SU-DHL-6 (cell line): Measurements from ENCODE around the gene GRK6.
"Not testable (repeated sequence)": the region's sequence is repeated elsewhere in the genome, so short reads cannot be mapped to it uniquely, and the experiment has no call there.

Experiments used
- H2AFZ ChIP-seq: fragments of 200-600 bp; sonication (generic); 2 replicates; pipeline ENCODE4 v1.6.1; 2014; ENCODE audit warnings: low read depth, mild to moderate bottlenecking, moderate library complexity, mixed read lengths, antibody characterized with exemption, low read length; ENCODE audit not compliant: severe bottlenecking
- H3F3A ChIP-seq: fragments of 200-600 bp; shearing (Covaris generic); 2 replicates; pipeline ENCODE4 v1.6.0; 2016; ENCODE audit warnings: antibody characterized with exemption, mild to moderate bottlenecking; ENCODE audit not compliant: insufficient read depth
- H3K27ac ChIP-seq: fragments of 200-600 bp; sonication (generic); 2 replicates; pipeline ENCODE4 v1.5.1; 2016; ENCODE audit warnings: low read depth, mild to moderate bottlenecking, low read length, moderate library complexity, mixed read lengths
- H3K27me3 ChIP-seq: fragments of 200-600 bp; sonication (generic), shearing (Covaris generic); 2 replicates; pipeline ENCODE4 v1.6.0; 2014; ENCODE audit warnings: mild to moderate bottlenecking, low read length
- H3K36me3 ChIP-seq: fragments of 200-600 bp; sonication (generic); 2 replicates; pipeline ENCODE4 v1.6.1; 2014; ENCODE audit warnings: mild to moderate bottlenecking, low read length, mixed read lengths
- H3K4me2 ChIP-seq: fragments of 300-600, 200-600 bp; shearing (Covaris generic), sonication (generic); 2 replicates; pipeline ENCODE4 v1.6.0; 2014; ENCODE audit warnings: low read length, low read depth, mild to moderate bottlenecking; ENCODE audit not compliant: poor library complexity, severe bottlenecking
- H3K4me3 ChIP-seq: fragments of 200-600 bp; sonication (generic); 2 replicates; pipeline ENCODE4 v1.5.1; 2014; ENCODE audit warnings: antibody characterized with exemption, low read length, mild to moderate bottlenecking, mixed read lengths; ENCODE audit not compliant: insufficient read depth, poor library complexity, severe bottlenecking
- H3K79me2 ChIP-seq: fragments of 200-600 bp; sonication (generic); 2 replicates; pipeline ENCODE4 v1.6.1; 2014; ENCODE audit warnings: mild to moderate bottlenecking, low read length, moderate library complexity; ENCODE audit not compliant: insufficient read depth
- H3K9ac ChIP-seq: fragments of 200-600 bp; sonication (generic); 2 replicates; pipeline ENCODE4 v1.7.0; 2014; ENCODE audit warnings: mild to moderate bottlenecking, low read length
- H3K9me2 ChIP-seq: fragments of 200-600 bp; sonication (generic); replicated peaks from 2 replicates; pipeline ENCODE4 v1.6.1; 2014; ENCODE audit warnings: low read length; ENCODE audit not compliant: insufficient read depth
- H3K9me3 ChIP-seq: fragments of 200-600 bp; sonication (generic); 2 replicates; pipeline ENCODE4 v1.6.1; 2014; ENCODE audit warnings: low read length, mixed read lengths; ENCODE audit not compliant: insufficient read depth
- H4K20me1 ChIP-seq: fragments of 200-600 bp; sonication (generic); 2 replicates; pipeline ENCODE4 v1.6.1; 2014; ENCODE audit warnings: low read depth, mild to moderate bottlenecking, antibody characterized with exemption, low read length, moderate library complexity, mixed read lengths
- EZH2phosphoT487 ChIP-seq: fragments of 200-600 bp; sonication (generic), shearing (Covaris generic); conservative IDR thresholded peaks from 2 replicates; pipeline ENCODE4 v1.6.1; 2018; ENCODE audit warnings: mild to moderate bottlenecking, antibody characterized with exemption, low read length, moderate library complexity, mixed read lengths
- TF ChIP-seq, protein P1 (sequence below): fragments of 200-600 bp; sonication (generic); IDR thresholded peaks from one replicate; pipeline ENCODE4 v1.5.1; 2017; ENCODE audit warnings: antibody characterized with exemption, mild to moderate bottlenecking, low read length, moderate library complexity; ENCODE audit not compliant: insufficient read depth, poor library complexity, severe bottlenecking

The GRK6 gene

DNA sequence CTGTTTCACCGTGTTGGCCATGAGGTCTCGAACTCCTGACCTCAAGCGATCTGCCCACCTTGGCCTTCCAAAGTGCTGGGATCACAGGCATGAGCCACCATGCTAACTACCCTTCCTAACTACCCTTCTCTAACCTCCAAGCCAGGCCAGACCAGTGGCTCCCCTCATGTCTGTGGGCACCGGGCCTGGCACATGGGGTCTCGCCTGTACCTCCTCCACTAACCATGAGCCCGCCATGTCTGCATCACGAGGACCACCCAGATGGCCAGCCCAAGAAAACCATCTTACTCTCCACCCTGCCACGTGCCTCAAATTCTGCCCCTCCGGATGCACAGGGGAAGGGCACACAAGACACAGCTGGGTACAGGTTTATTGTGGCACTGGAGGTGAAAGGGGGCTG is 56.6 kb downstream of the GRK6 start:
- H3K9me3 ChIP-seq, result no peaks in the 10 kb centered on the region
- H3K4me2 ChIP-seq, result no peak overlapping the region
- no peaks in the 10 kb centered on the region for H3K27me3 ChIP-seq
- no peak overlapping the region for H2AFZ ChIP-seq
- H3K9ac ChIP-seq, result no peak overlapping the region
- no peaks in the 10 kb centered on the region for H3K9me2 ChIP-seq
- H3K4me3 ChIP-seq, result no peak overlapping the region
- no peaks in the 10 kb centered on the region for H3K36me3 ChIP-seq
- H3F3A ChIP-seq, result no peaks in the 10 kb centered on the region
- no peak overlapping the region for H3K27ac ChIP-seq
- H4K20me1 ChIP-seq, result no peaks in the 10 kb centered on the region
- no peaks in the 10 kb centered on the region for H3K79me2 ChIP-seq
- TF ChIP-seq, protein P1, sequence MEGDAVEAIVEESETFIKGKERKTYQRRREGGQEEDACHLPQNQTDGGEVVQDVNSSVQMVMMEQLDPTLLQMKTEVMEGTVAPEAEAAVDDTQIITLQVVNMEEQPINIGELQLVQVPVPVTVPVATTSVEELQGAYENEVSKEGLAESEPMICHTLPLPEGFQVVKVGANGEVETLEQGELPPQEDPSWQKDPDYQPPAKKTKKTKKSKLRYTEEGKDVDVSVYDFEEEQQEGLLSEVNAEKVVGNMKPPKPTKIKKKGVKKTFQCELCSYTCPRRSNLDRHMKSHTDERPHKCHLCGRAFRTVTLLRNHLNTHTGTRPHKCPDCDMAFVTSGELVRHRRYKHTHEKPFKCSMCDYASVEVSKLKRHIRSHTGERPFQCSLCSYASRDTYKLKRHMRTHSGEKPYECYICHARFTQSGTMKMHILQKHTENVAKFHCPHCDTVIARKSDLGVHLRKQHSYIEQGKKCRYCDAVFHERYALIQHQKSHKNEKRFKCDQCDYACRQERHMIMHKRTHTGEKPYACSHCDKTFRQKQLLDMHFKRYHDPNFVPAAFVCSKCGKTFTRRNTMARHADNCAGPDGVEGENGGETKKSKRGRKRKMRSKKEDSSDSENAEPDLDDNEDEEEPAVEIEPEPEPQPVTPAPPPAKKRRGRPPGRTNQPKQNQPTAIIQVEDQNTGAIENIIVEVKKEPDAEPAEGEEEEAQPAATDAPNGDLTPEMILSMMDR, result no peak
- no peak for TF ChIP-seq EZH2phosphoT487

DNA sequence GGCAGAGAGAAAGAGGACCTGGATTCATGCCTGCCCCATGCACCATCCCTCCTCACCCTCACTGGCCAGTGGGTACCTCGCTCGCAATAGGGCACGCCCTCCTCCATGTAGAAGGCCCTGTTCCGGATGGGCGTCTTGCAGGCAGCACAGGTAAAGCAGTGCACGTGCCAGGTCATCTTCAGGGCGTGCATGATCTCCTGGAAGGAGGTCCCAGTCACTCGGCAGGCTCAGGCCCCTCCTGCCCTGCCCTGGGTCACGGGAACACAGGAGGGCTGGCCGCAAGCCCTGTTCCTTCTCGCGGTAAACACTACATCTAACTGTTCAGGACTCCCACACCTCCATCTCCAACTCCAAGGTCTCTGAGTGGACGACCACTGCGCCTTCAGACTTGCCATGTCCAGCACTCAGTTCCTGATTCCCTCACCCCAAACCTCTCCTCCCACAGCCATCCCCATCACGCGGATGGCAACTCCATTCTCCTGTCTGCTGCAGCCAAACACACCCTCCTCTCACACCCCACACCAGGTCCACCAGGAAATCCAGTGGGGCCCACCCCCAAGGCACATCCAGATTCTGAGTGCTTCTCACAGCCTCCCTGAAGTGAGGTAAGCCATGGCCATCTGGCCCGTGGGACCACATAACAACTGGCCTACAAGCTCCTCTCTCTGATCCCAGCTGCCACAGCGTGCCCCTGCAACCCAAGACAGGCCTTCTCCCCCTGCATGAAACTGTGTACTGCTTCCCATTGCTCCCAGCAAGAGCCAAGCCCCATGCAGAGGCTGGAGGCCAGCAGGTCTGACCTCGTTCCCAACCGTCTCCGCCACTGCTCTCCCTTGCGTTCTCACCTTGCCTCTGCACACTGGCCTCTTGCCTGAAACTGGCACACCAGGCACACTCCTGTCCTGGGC is 57.8 kb downstream of the GRK6 start:
- Histone ChIP-seq H4K20me1 (no peaks in the 10 kb centered on the region), H3K27me3 (no peaks in the 10 kb centered on the region), H3K27ac (no peak overlapping the region), H3K79me2 (no peaks in the 10 kb centered on the region), H3K9me2 (no peaks in the 10 kb centered on the region), H3F3A (no peaks in the 10 kb centered on the region), H3K4me2 (no peak overlapping the region), H3K36me3 (no peaks in the 10 kb centered on the region), H3K4me3 (no peak overlapping the region), H3K9ac (no peak overlapping the region), H3K9me3 (no peaks in the 10 kb centered on the region), H2AFZ (no peak overlapping the region)
- TF ChIP-seq, protein P1, result no peak
- no peak for TF ChIP-seq EZH2phosphoT487

DNA sequence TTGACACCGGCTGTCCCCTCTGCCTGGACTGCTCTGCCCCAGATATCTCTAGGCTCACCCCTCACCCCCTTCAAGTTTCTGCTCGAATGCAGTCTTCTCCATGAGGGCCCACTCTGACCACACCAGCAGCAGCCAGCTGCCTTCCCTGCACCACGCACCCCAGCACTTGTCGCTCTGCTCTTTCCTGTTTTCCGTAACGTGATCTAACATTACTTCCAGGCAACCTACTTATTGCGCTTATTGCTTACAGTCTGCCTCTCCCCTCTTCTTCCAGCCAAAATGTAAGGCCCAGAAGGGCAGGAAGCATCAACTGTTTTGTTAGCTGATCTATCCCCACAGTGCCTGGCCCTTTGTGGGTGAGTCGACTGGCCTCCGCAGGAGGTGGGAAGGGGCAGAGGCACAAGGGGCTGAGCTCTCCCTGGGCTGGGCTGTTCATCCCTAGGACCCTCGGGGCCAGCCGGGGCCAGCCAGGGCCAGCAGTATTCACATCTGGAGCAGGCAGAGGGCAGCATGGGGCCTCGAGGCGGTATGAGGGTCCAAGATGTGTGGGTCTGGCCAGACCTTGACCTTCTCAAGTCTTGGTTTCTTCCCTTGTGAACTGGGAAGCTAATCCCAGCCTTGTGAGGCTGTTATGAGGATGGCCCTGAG is 58.5 kb downstream of the GRK6 start:
- Histone ChIP-seq H2AFZ (no peak overlapping the region), H3K79me2 (no peaks in the 10 kb centered on the region)

DNA sequence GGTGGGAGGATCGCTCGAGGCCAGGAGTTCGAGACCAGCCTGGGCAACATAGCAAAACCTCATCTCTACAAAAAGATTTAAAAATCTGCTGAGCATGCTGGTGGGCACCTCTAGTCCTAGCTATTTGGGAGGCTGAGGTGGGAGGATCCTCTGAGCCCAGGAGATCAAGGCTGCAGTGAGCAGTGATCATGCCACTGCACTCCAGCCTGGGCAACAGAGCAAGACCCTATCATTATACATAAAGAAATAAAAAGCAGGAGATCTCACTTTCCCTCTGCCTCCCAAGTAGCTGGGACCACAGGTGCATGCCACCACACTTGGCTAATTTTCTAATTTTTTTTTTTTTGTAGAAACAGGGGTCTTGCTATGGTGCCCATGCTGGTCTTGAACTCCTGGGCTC is 59.3 kb downstream of the GRK6 start:
- not testable (repeated sequence) for H3K36me3 ChIP-seq, H3K79me2 ChIP-seq, H3K9ac ChIP-seq

More for the DNA sequence above, 58.5 kb downstream of the GRK6 start:
- no peak overlapping the region for H3K9ac ChIP-seq
- no peaks in the 10 kb centered on the region for H4K20me1 ChIP-seq
- no peak overlapping the region for H3K4me2 ChIP-seq
- no peaks in the 10 kb centered on the region for H3K27me3 ChIP-seq
- H3K4me3 ChIP-seq, result no peak overlapping the region
- H3K9me2 ChIP-seq, result no peaks in the 10 kb centered on the region
- H3K27ac ChIP-seq, result no peak overlapping the region
- no peaks in the 10 kb centered on the region for H3F3A ChIP-seq
- TF ChIP-seq, protein P1, result no peak
- TF ChIP-seq EZH2phosphoT487, result no peak
- no peaks in the 10 kb centered on the region for H3K36me3 ChIP-seq
- no peaks in the 10 kb centered on the region for H3K9me3 ChIP-seq

More for the DNA sequence above, 59.3 kb downstream of the GRK6 start:
- H3K9me2 ChIP-seq, H4K20me1 ChIP-seq, H3F3A ChIP-seq, H3K4me2 ChIP-seq, H2AFZ ChIP-seq, H3K27me3 ChIP-seq, H3K9me3 ChIP-seq, H3K27ac ChIP-seq, H3K4me3 ChIP-seq: not testable (repeated sequence)
